Measurements from ENCODE around the gene GALNT18. TPM values are rescaled to one million over a fixed set of nuclear protein-coding genes. Genes with fewer than 3 reads are reported as not detected.

The GALNT18 gene
- total RNA-seq, 1 donor from 2014 or later = 38.4 TPM

DNA sequence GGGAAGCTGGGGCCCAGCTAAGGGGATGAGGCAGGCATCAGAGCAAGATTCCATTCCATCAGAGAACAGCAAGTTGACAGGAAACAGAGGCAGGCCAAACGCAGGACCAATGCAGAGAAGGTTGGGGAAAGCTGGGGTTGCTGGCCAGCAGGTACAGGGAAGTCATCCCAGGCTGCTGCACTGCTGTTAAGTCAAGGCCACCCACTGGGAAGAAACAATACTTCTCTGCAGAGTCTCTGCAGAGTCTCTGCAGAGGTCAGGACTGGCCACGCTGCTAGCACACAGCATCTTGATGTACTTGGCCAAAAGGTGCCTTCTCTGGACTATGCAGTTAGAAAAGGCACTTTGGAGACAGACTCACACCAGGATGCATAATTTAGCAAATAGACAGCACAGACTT is 200.3 kb downstream of the GALNT18 start:
- Mint-ChIP-seq H3K9me3 (ENCODE audit: low read depth) (no peaks in the 10 kb centered on the region), H3K36me3 (ENCODE audit: low read depth) (peaks cover 14% of the 10 kb centered on the region), H3K27me3 (ENCODE audit: low read depth) (no peaks in the 10 kb centered on the region), H3K27ac (ENCODE audit: unreplicated experiment) (no peak overlapping the region), H3K4me3 (ENCODE audit: unreplicated experiment) (no peak overlapping the region), H3K4me1 (ENCODE audit: low read depth) (peaks cover 34% of the 10 kb centered on the region)
- no peak for TF ChIP-seq CTCF (IDR thresholded peaks at IDR 0.05)
- no peak for DNase-seq (ENCODE audit: low spot score)

DNA sequence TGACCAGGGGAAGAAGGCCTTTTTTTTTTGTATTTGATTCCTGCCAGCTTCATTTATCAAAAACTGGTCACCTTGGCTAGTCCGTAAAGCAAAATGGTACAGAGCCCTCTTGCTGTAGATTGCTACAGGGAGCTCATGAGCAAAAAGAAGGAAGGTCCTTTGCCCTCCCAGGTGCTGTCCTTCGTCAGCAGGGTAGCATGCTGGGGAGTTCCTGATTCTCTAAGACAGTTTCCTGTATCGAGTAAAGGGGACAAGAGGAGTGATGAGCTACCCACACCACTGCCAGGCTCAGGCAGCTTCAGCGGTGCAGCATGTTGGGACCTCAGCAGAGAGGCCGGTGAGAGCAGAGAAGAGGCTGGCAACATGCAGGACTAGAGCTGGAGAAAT is 200.9 kb downstream of the GALNT18 start:
- H3K27me3 Mint-ChIP-seq (ENCODE audit: low read depth) = no peaks in the 10 kb centered on the region
- H3K9me3 Mint-ChIP-seq (ENCODE audit: low read depth) = no peaks in the 10 kb centered on the region
- H3K4me3 Mint-ChIP-seq (ENCODE audit: unreplicated experiment) = no peak overlapping the region
- no peak for DNase-seq (ENCODE audit: low spot score)
- no peak for TF ChIP-seq CTCF (IDR thresholded peaks at IDR 0.05)
- H3K4me1 Mint-ChIP-seq (ENCODE audit: low read depth) = peaks cover 34% of the 10 kb centered on the region
- peaks cover 14% of the 10 kb centered on the region for H3K36me3 Mint-ChIP-seq (ENCODE audit: low read depth)
- H3K27ac Mint-ChIP-seq (ENCODE audit: unreplicated experiment) = no peak overlapping the region

DNA sequence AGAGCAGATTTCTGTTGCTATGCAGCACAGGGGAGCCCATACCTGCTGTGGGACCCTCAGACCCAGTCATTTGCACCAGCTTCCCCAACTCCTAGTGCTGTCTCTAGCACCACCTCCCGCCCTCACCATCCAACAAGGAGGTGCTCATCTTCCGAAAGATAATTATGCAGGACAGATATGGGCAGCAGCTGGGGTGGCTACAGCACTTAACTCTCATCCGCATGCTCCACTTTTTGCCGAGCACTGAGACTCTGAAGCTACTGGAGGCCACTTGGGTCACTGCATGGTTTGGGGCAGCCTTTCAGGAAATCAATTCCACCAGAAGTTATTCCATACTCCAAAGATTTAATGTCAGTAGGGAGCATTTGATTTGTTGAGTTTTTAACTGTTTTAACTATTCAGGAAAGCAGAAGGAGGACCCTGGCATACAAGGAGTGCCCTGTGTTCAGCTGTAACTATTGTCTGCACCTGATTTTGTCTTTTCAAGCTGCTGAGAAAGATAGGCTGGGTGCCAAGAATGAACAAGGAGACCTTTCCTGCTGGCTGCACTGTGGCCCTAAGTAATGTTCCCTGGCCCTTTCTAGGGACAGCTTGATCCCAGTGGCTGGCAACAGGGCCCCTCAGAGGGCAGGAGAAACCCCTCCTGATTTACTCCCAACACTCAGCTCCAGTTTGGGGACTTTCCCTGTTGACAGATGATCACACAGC is 201.5 kb downstream of the GALNT18 start:
- no peak for DNase-seq (ENCODE audit: low spot score)
- Mint-ChIP-seq H3K27me3 (ENCODE audit: low read depth) (no peaks in the 10 kb centered on the region), H3K4me1 (ENCODE audit: low read depth) (peaks cover 34% of the 10 kb centered on the region), H3K36me3 (ENCODE audit: low read depth) (peaks cover 11% of the 10 kb centered on the region), H3K27ac (ENCODE audit: unreplicated experiment) (no peak overlapping the region), H3K9me3 (ENCODE audit: low read depth) (no peaks in the 10 kb centered on the region), H3K4me3 (ENCODE audit: unreplicated experiment) (no peak overlapping the region)
- TF ChIP-seq CTCF (IDR thresholded peaks at IDR 0.05) = no peak

GRCh38 chr11:11419747-11420146 is 202.1 kb downstream of the GALNT18 start:
- Mint-ChIP-seq H3K27me3 (ENCODE audit: low read depth) (no peaks in the 10 kb centered on the region), H3K4me1 (ENCODE audit: low read depth) (peaks cover 38% of the 10 kb centered on the region), H3K36me3 (ENCODE audit: low read depth) (peaks cover 10% of the 10 kb centered on the region), H3K9me3 (ENCODE audit: low read depth) (no peaks in the 10 kb centered on the region), H3K4me3 (ENCODE audit: unreplicated experiment) (no peak overlapping the region), H3K27ac (ENCODE audit: unreplicated experiment) (no peak overlapping the region)
- no peak for DNase-seq (ENCODE audit: low spot score)
- TF ChIP-seq CTCF (IDR thresholded peaks at IDR 0.05) = no peak

DNA sequence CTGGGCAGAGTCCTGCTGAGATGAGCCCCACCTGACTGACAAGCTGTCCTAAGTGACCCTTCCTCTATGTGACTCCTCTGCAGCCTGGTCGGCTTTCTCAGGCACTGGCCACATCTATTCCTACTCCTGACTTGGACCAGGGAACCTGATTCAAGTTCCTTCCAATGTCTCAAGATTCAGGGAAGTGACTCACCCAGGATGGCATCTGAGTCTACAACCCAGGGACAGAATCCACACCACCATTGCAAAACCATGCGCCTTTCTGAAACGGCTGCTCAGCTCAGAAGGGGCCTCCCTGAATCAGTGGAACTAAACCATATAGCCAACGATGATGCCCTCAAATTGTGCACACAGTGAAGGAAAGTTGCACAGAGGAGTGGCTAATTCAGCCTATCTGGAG is 204.9 kb downstream of the GALNT18 start:
- DNase-seq (ENCODE audit: low spot score) = no peak
- Mint-ChIP-seq H3K27ac (ENCODE audit: unreplicated experiment) (peak overlapping the region; percentile 98), H3K4me1 (ENCODE audit: low read depth) (peaks cover 38% of the 10 kb centered on the region)

More for the DNA sequence above, 204.9 kb downstream of the GALNT18 start:
- no peaks in the 10 kb centered on the region for H3K9me3 Mint-ChIP-seq (ENCODE audit: low read depth)
- H3K27me3 Mint-ChIP-seq (ENCODE audit: low read depth) = no peaks in the 10 kb centered on the region
- TF ChIP-seq CTCF (IDR thresholded peaks at IDR 0.05) = no peak
- H3K4me3 Mint-ChIP-seq (ENCODE audit: unreplicated experiment) = no peak overlapping the region
- peaks cover 5% of the 10 kb centered on the region for H3K36me3 Mint-ChIP-seq (ENCODE audit: low read depth)
